ENCODE results near the gene ZMPSTE24.

DNA sequence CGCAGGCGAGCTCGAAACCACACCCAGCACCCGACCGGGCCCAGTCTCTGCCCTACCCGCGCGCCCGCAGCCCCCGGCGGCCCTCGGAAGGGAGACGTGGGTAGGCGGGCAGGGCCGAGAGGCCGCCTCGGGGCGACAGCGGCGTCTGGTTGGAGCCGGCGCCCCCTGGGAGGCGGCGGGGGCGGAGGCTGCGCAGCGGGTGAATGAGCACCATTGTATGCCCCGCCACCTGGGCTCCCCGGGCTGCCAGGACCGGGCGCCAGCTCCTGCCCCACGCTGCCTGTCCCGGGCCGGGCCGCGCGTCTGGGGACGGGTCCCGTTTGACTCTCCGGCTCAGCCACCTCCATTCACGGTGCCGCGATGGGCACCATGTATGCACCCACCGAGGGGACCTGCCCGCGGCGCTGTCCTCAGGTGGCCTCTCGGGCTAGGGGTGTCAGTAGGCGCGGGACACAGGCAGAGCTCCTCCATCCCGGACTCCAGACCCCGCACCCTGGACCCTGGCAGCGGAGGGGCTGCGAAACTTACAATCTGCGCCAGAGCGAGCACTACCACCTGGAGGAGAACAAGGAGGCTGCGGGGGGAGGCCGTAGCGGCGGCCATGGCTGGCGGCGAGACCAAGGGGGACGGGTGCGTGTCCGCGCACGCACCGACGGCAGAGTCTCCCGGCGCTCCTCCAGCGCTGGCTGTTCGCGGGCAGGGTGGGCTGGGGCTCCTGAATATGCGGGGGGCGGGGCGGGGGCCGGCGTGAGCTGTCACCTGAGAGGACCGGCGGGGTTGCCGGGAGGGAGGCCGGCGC, 58.8 kb downstream of the ZMPSTE24 start, which contains the start of gene COL9A2:
- TF ChIP-seq, protein P1, sequence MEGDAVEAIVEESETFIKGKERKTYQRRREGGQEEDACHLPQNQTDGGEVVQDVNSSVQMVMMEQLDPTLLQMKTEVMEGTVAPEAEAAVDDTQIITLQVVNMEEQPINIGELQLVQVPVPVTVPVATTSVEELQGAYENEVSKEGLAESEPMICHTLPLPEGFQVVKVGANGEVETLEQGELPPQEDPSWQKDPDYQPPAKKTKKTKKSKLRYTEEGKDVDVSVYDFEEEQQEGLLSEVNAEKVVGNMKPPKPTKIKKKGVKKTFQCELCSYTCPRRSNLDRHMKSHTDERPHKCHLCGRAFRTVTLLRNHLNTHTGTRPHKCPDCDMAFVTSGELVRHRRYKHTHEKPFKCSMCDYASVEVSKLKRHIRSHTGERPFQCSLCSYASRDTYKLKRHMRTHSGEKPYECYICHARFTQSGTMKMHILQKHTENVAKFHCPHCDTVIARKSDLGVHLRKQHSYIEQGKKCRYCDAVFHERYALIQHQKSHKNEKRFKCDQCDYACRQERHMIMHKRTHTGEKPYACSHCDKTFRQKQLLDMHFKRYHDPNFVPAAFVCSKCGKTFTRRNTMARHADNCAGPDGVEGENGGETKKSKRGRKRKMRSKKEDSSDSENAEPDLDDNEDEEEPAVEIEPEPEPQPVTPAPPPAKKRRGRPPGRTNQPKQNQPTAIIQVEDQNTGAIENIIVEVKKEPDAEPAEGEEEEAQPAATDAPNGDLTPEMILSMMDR (IDR thresholded peaks at IDR 0.05), result no peak
- no peak for TF ChIP-seq POLR2A (IDR thresholded peaks at IDR 0.05)

All from lower leg skin (tissue), 3 donors.